Stimulated activated naive B cell treated with anti-CD40 and anti-IgM and Interleukin-4, amounts not matched to agents 10 μg/mL and 1 μg/mL and 100 μg/mL, for 72 hours (primary cell): Measurements from ENCODE around the gene GRM7.

Experiments
- ATAC-seq, 2 donors: fragments of 150-1000 bp; cut with Tn5 transposase; replicated peaks; 2 replicates each; pipeline ENCODE4 v1.10.0; 2021; ENCODE audit warnings: moderate library complexity in 1 of 2
- DNase-seq: peaks from one replicate; pipeline ENCODE4 v3.0.0; 2021
- H3K27ac Mint-ChIP-seq: one replicate; pipeline ENCODE4 v1.8.0; 2022; ENCODE audit warnings: mild to moderate bottlenecking, mixed read lengths
- H3K27me3 Mint-ChIP-seq, 2 donors: one replicate each; pipeline ENCODE4 v1.8.0; 2022; ENCODE audit warnings: mixed read lengths in 2 of 2
- H3K36me3 Mint-ChIP-seq, 2 donors: one replicate each; pipeline ENCODE4 v1.8.0; 2022; ENCODE audit warnings: mixed read lengths in 2 of 2, mild to moderate bottlenecking in 1 of 2
- H3K4me1 Mint-ChIP-seq, 2 donors: one replicate each; pipeline ENCODE4 v1.8.0; 2022; ENCODE audit warnings: mixed read lengths in 2 of 2, mild to moderate bottlenecking in 1 of 2
- H3K4me3 Mint-ChIP-seq, 2 donors: one replicate each; pipeline ENCODE4 v1.8.0; 2022; ENCODE audit warnings: mild to moderate bottlenecking in 2 of 2, mixed read lengths in 2 of 2, moderate library complexity in 1 of 2
- H3K9me3 Mint-ChIP-seq, 2 donors: one replicate each; pipeline ENCODE4 v1.8.0; 2022; ENCODE audit warnings: mixed read lengths in 2 of 2, mild to moderate bottlenecking in 1 of 2

GRM7 gene

GRCh38 chr3:7588236-7588635 is 727.3 kb downstream of the GRM7 start:
- Mint-ChIP-seq H3K4me1 (no peaks in the 10 kb centered on the region), H3K4me3 (no peak overlapping the region), H3K27ac (no peak overlapping the region), H3K9me3 (peaks cover under 1 to 8% of the 10 kb centered on the region in 2 donors), H3K36me3 (no peaks in the 10 kb centered on the region), H3K27me3 (no peaks in the 10 kb centered on the region)
- ATAC-seq (no peak), DNase-seq (no peak)

- peaks cover 0 to 5% of the 10 kb centered on the region in 2 donors for H3K9me3 Mint-ChIP-seq
- no peak for DNase-seq
- no peaks in the 10 kb centered on the region for H3K36me3 Mint-ChIP-seq
- ATAC-seq = no peak
- no peak overlapping the region for H3K4me3 Mint-ChIP-seq
- no peak overlapping the region for H3K27ac Mint-ChIP-seq
- no peaks in the 10 kb centered on the region for H3K27me3 Mint-ChIP-seq
- no peaks in the 10 kb centered on the region for H3K4me1 Mint-ChIP-seq
Measured at GRCh38 chr3:7589526-7589925, 728.6 kb downstream of the GRM7 start.

- H3K4me1 Mint-ChIP-seq = no peaks in the 10 kb centered on the region
- peaks cover 0 to 3% of the 10 kb centered on the region in 2 donors for H3K9me3 Mint-ChIP-seq
Measured at GRCh38 chr3:7602297-7602696, 741.4 kb downstream of the GRM7 start.

GRCh38 chr3:7607083-7607482 is 746.2 kb downstream of the GRM7 start:
- DNase-seq = no peak
- no peak overlapping the region for H3K27ac Mint-ChIP-seq
- no peaks in the 10 kb centered on the region for H3K36me3 Mint-ChIP-seq
- H3K9me3 Mint-ChIP-seq = peaks cover 0 to 8% of the 10 kb centered on the region in 2 donors
- H3K4me3 Mint-ChIP-seq = no peak overlapping the region
- no peak for ATAC-seq
- H3K27me3 Mint-ChIP-seq = no peaks in the 10 kb centered on the region
- no peaks in the 10 kb centered on the region for H3K4me1 Mint-ChIP-seq

More at GRCh38 chr3:7602297-7602696, 741.4 kb downstream of the GRM7 start:
- no peak for DNase-seq
- Mint-ChIP-seq H3K27ac (no peak overlapping the region), H3K36me3 (no peaks in the 10 kb centered on the region), H3K27me3 (no peaks in the 10 kb centered on the region), H3K4me3 (no peak overlapping the region)
- no peak for ATAC-seq

GRCh38 chr3:7607676-7608075 is 746.8 kb downstream of the GRM7 start:
- Mint-ChIP-seq H3K4me1 (no peaks in the 10 kb centered on the region), H3K9me3 (peaks cover 0 to 13% of the 10 kb centered on the region in 2 donors), H3K27me3 (no peaks in the 10 kb centered on the region), H3K4me3 (no peak overlapping the region), H3K27ac (no peak overlapping the region), H3K36me3 (no peaks in the 10 kb centered on the region)
- DNase-seq (no peak), ATAC-seq (no peak)

- ATAC-seq (no peak), DNase-seq (no peak)
- H3K27me3 Mint-ChIP-seq = no peaks in the 10 kb centered on the region
- H3K9me3 Mint-ChIP-seq = peaks cover 1 to 13% of the 10 kb centered on the region in 2 donors
- no peaks in the 10 kb centered on the region for H3K4me1 Mint-ChIP-seq
- no peaks in the 10 kb centered on the region for H3K36me3 Mint-ChIP-seq
- H3K27ac Mint-ChIP-seq = no peak overlapping the region
- H3K4me3 Mint-ChIP-seq = no peak overlapping the region
Measured at GRCh38 chr3:7610634-7611033, 749.7 kb downstream of the GRM7 start.

- no peaks in the 10 kb centered on the region for H3K4me1 Mint-ChIP-seq
- ATAC-seq (no peak), DNase-seq (no peak)
- H3K4me3 Mint-ChIP-seq = no peak overlapping the region
- no peaks in the 10 kb centered on the region for H3K27me3 Mint-ChIP-seq
- peaks cover 1 to 5% of the 10 kb centered on the region in 2 donors for H3K9me3 Mint-ChIP-seq
- no peaks in the 10 kb centered on the region for H3K36me3 Mint-ChIP-seq
- no peak overlapping the region for H3K27ac Mint-ChIP-seq
Measured at GRCh38 chr3:7615043-7615442, 754.1 kb downstream of the GRM7 start.

- DNase-seq = no peak
- peaks cover 0 to 4% of the 10 kb centered on the region in 2 donors for H3K9me3 Mint-ChIP-seq
- no peaks in the 10 kb centered on the region for H3K4me1 Mint-ChIP-seq
- H3K36me3 Mint-ChIP-seq = no peaks in the 10 kb centered on the region
- H3K27ac Mint-ChIP-seq = no peak overlapping the region
- H3K4me3 Mint-ChIP-seq = no peak overlapping the region
- no peaks in the 10 kb centered on the region for H3K27me3 Mint-ChIP-seq
- no peak for ATAC-seq
Measured at GRCh38 chr3:7618606-7619005, 757.7 kb downstream of the GRM7 start.

- no peak overlapping the region for H3K4me3 Mint-ChIP-seq
- H3K36me3 Mint-ChIP-seq = no peaks in the 10 kb centered on the region
- no peak for DNase-seq
- peaks cover 0 to 3% of the 10 kb centered on the region in 2 donors for H3K9me3 Mint-ChIP-seq
- H3K27me3 Mint-ChIP-seq = no peaks in the 10 kb centered on the region
- no peaks in the 10 kb centered on the region for H3K4me1 Mint-ChIP-seq
- no peak overlapping the region for H3K27ac Mint-ChIP-seq
- ATAC-seq = no peak
Measured at GRCh38 chr3:7620401-7620800, 759.5 kb downstream of the GRM7 start.

GRCh38 chr3:7621046-7621630 is 760.2 kb downstream of the GRM7 start:
- H3K4me3 Mint-ChIP-seq = no peak overlapping the region
- no peaks in the 10 kb centered on the region for H3K36me3 Mint-ChIP-seq
- H3K4me1 Mint-ChIP-seq = no peaks in the 10 kb centered on the region
- ATAC-seq = no peak
- peaks cover 0 to 3% of the 10 kb centered on the region in 2 donors for H3K9me3 Mint-ChIP-seq
- no peak overlapping the region for H3K27ac Mint-ChIP-seq
- no peak for DNase-seq
- H3K27me3 Mint-ChIP-seq = no peaks in the 10 kb centered on the region

GRCh38 chr3:7621651-7622050 is 760.7 kb downstream of the GRM7 start:
- no peaks in the 10 kb centered on the region for H3K27me3 Mint-ChIP-seq
- peaks cover 0 to 3% of the 10 kb centered on the region in 2 donors for H3K9me3 Mint-ChIP-seq
- DNase-seq (no peak), ATAC-seq (no peak)
- H3K27ac Mint-ChIP-seq = no peak overlapping the region
- no peak overlapping the region for H3K4me3 Mint-ChIP-seq
- H3K4me1 Mint-ChIP-seq = no peaks in the 10 kb centered on the region
- no peaks in the 10 kb centered on the region for H3K36me3 Mint-ChIP-seq

- Mint-ChIP-seq H3K27me3 (no peaks in the 10 kb centered on the region), H3K27ac (no peak overlapping the region), H3K4me3 (no peak overlapping the region), H3K36me3 (no peaks in the 10 kb centered on the region), H3K9me3 (peaks cover 0 to 3% of the 10 kb centered on the region in 2 donors), H3K4me1 (no peaks in the 10 kb centered on the region)
- DNase-seq = no peak
- ATAC-seq = no peak
Measured at GRCh38 chr3:7625021-7625420, 764.1 kb downstream of the GRM7 start.

GRCh38 chr3:7630351-7630911 is 769.5 kb downstream of the GRM7 start:
- H3K36me3 Mint-ChIP-seq = no peaks in the 10 kb centered on the region
- H3K27me3 Mint-ChIP-seq = no peaks in the 10 kb centered on the region
- DNase-seq (no peak), ATAC-seq (no peak)
- peaks cover 0 to 2% of the 10 kb centered on the region in 2 donors for H3K9me3 Mint-ChIP-seq
- H3K4me1 Mint-ChIP-seq = no peaks in the 10 kb centered on the region
- H3K27ac Mint-ChIP-seq = no peak overlapping the region
- H3K4me3 Mint-ChIP-seq = no peak overlapping the region

- DNase-seq (no peak), ATAC-seq (no peak)
- H3K9me3 Mint-ChIP-seq = peaks cover 0 to 2% of the 10 kb centered on the region in 2 donors
- no peak overlapping the region for H3K4me3 Mint-ChIP-seq
- H3K36me3 Mint-ChIP-seq = no peaks in the 10 kb centered on the region
- no peaks in the 10 kb centered on the region for H3K27me3 Mint-ChIP-seq
- no peaks in the 10 kb centered on the region for H3K4me1 Mint-ChIP-seq
- no peak overlapping the region for H3K27ac Mint-ChIP-seq
Measured at GRCh38 chr3:7630925-7631324, 770.0 kb downstream of the GRM7 start.

GRCh38 chr3:7632305-7632704 is 771.4 kb downstream of the GRM7 start:
- H3K9me3 Mint-ChIP-seq = peaks cover 0 to 2% of the 10 kb centered on the region in 2 donors
- ATAC-seq = no peak
- H3K36me3 Mint-ChIP-seq = no peaks in the 10 kb centered on the region
- H3K27ac Mint-ChIP-seq = no peak overlapping the region
- no peaks in the 10 kb centered on the region for H3K4me1 Mint-ChIP-seq
- H3K4me3 Mint-ChIP-seq = no peak overlapping the region
- H3K27me3 Mint-ChIP-seq = no peaks in the 10 kb centered on the region
- no peak for DNase-seq
